Fibroblast of pulmonary artery (primary cell): Measurements from ENCODE around the gene TNRC6C.

Experiments
- DNase-seq: peaks from one replicate; pipeline ENCODE4 v3.0.0-alpha.2; 2010; ENCODE audit warnings: low read depth
- H3K4me3 ChIP-seq: replicated peaks from 2 replicates; pipeline ENCODE4 v1.5.1; 2011; ENCODE audit warnings: low read depth, mild to moderate bottlenecking, control low read depth, low read length, moderate library complexity
- CTCF ChIP-seq: IDR thresholded peaks from 2 replicates; pipeline ENCODE4 v1.5.1; 2011; ENCODE audit warnings: mild to moderate bottlenecking, control low read depth, low read length, inconsistent platforms; ENCODE audit errors: missing control alignments

The TNRC6C gene

GRCh38 chr17:78124081-78124835, 165.8 kb downstream of the TNRC6C start:
- no peak for DNase-seq
- TF ChIP-seq CTCF = no peak
- no peak overlapping the region for H3K4me3 ChIP-seq

- no peak overlapping the region for H3K4me3 ChIP-seq
- no peak for DNase-seq
- TF ChIP-seq CTCF = no peak
Measured at GRCh38 chr17:78124836-78125137, 166.3 kb downstream of the TNRC6C start.

- TF ChIP-seq CTCF = no peak
- DNase-seq = no peak
- H3K4me3 ChIP-seq = no peak overlapping the region
Measured at GRCh38 chr17:78125138-78125913, 166.8 kb downstream of the TNRC6C start.

- TF ChIP-seq CTCF = no peak
- DNase-seq = no peak
- H3K4me3 ChIP-seq = no peak overlapping the region
Measured at GRCh38 chr17:78125976-78126894, 167.7 kb downstream of the TNRC6C start.

- DNase-seq = no peak
- no peak overlapping the region for H3K4me3 ChIP-seq
- TF ChIP-seq CTCF = no peak
Measured at GRCh38 chr17:78126895-78127238, 168.4 kb downstream of the TNRC6C start.

- peak overlapping the region; percentile 53 for H3K4me3 ChIP-seq
- DNase-seq = no peak
- no peak for TF ChIP-seq CTCF
Measured at GRCh38 chr17:78127239-78127887, 168.9 kb downstream of the TNRC6C start.
